Skin of body (tissue), 2 donors: ENCODE results near the gene PPP1R9A. TPM values are rescaled to one million over a fixed set of nuclear protein-coding genes. Genes with fewer than 3 reads are reported as not detected.

ENCODE experiments used
- DNase-seq: peaks from one replicate; lab custom pipeline; 2025; lab: John Stamatoyannopoulos, UW
- total RNA-seq: library from RNA; depleted of rRNA; stranded (reverse); fragments of >200 nt; gene quantifications from one replicate; pipeline ENCODE4 v1.2.3, GENCODE V29; 2014

Gene PPP1R9A
- total RNA-seq = 15.0 TPM

GRCh38 chr7:94907026-94907810 is at the start of gene PPP1R9A:
Gene PPP1R9A (plus strand): TSS chr7:94907594. CDS start chr7:94910114, 2,520 bp downstream.
- DNase-seq = peak; percentile 44

- DNase-seq = no peak
These were observed 36.3 kb upstream of the PPP1R9A start for GRCh38 chr7:94871132-94871531.

- DNase-seq = no peak
These were observed 34.2 kb upstream of the PPP1R9A start for GRCh38 chr7:94873239-94873638.

- no peak for DNase-seq
These were observed 33.2 kb upstream of the PPP1R9A start for GRCh38 chr7:94874036-94874785.

- no peak for DNase-seq
These were observed 32.2 kb upstream of the PPP1R9A start for GRCh38 chr7:94875201-94875600.

GRCh38 chr7:94877731-94878670 is 29.4 kb upstream of the PPP1R9A start:
- DNase-seq = no peak

GRCh38 chr7:94882891-94883290 is 24.5 kb upstream of the PPP1R9A start:
- no peak for DNase-seq

GRCh38 chr7:94883616-94884015 is 23.8 kb upstream of the PPP1R9A start:
- DNase-seq = no peak

- DNase-seq = no peak
These were observed 18.8 kb upstream of the PPP1R9A start for GRCh38 chr7:94888551-94888950.

- DNase-seq = no peak
These were observed 18.3 kb upstream of the PPP1R9A start for GRCh38 chr7:94888995-94889523.

GRCh38 chr7:94890216-94890615 is 17.2 kb upstream of the PPP1R9A start:
- no peak for DNase-seq

GRCh38 chr7:94893661-94894060 is 13.7 kb upstream of the PPP1R9A start:
- no peak for DNase-seq

GRCh38 chr7:94897541-94897940 is 9.9 kb upstream of the PPP1R9A start:
- DNase-seq = no peak

GRCh38 chr7:94898340-94898739 is 9.1 kb upstream of the PPP1R9A start:
- no peak for DNase-seq

GRCh38 chr7:94901981-94902380 is 5.4 kb upstream of the PPP1R9A start:
- DNase-seq = no peak

GRCh38 chr7:94903971-94904370 is 3.4 kb upstream of the PPP1R9A start:
- no peak for DNase-seq

- DNase-seq = no peak
These were observed 2.4 kb upstream of the PPP1R9A start for GRCh38 chr7:94904982-94905381.

- peak; percentile 59 for DNase-seq
These were observed 1.1 kb upstream of the PPP1R9A start for GRCh38 chr7:94906065-94906851.

- DNase-seq = peak; percentile 46
These were observed 473 bp downstream of the PPP1R9A start for GRCh38 chr7:94907811-94908322.
